GM23338 (cell line): Measurements from ENCODE around the gene MYO18B. TPM values are rescaled to one million over a fixed set of nuclear protein-coding genes. Genes with fewer than 3 reads are reported as not detected.

Experiments
- ATAC-seq: fragments of 200-7000 bp; cut with Tn5 transposase; 3 replicates; pipeline ENCODE4 v1.9.1; 2020
- DNase-seq: peaks from one replicate; pipeline ENCODE4 v3.0.0-alpha.2; 2015; ENCODE audit warnings: low spot score
- H2AFZ ChIP-seq: fragments of 200-600 bp; sonication (generic); 2 replicates; pipeline ENCODE4 v1.8.0; 2016; ENCODE audit warnings: antibody characterized with exemption, mild to moderate bottlenecking, moderate library complexity
- H3F3A ChIP-seq: fragments of 200-600 bp; sonication (generic); replicated peaks from 2 replicates; pipeline ENCODE4 v1.8.0; 2017; ENCODE audit warnings: antibody characterized with exemption, mixed run types, low read depth
- H3K27ac ChIP-seq: fragments of 200-600 bp; sonication (generic); 2 replicates; pipeline ENCODE4 v1.6.1; 2016; ENCODE audit warnings: low read depth
- H3K27me3 ChIP-seq: fragments of 200-600 bp; sonication (generic); 2 replicates; pipeline ENCODE4 v1.8.0; 2016; ENCODE audit warnings: mild to moderate bottlenecking, mixed run types, moderate library complexity; ENCODE audit not compliant: insufficient read depth
- H3K36me3 ChIP-seq: fragments of 200-600 bp; sonication (generic); 2 replicates; pipeline ENCODE4 v1.8.0; 2016; ENCODE audit warnings: mild to moderate bottlenecking; ENCODE audit not compliant: insufficient read depth
- H3K4me1 ChIP-seq: fragments of 200-600 bp; sonication (generic); 2 replicates; pipeline ENCODE4 v1.8.0; 2016; ENCODE audit warnings: mild to moderate bottlenecking, moderate library complexity; ENCODE audit not compliant: insufficient read depth
- H3K4me2 ChIP-seq: fragments of 200-600 bp; sonication (generic); 2 replicates; pipeline ENCODE4 v1.7.1; 2017; ENCODE audit warnings: mixed run types
- H3K4me3 ChIP-seq: fragments of 200-600 bp; sonication (generic); 2 replicates; pipeline ENCODE4 v1.6.1; 2016; ENCODE audit warnings: mixed run types
- H3K79me2 ChIP-seq: fragments of 200-600 bp; sonication (generic); replicated peaks from 2 replicates; pipeline ENCODE4 v1.8.0; 2017; ENCODE audit warnings: mild to moderate bottlenecking; ENCODE audit not compliant: insufficient read depth
- H3K9me2 ChIP-seq: fragments of 200-600 bp; sonication (generic); 2 replicates; pipeline ENCODE4 v1.8.0; 2017; ENCODE audit not compliant: insufficient read depth
- H4K20me1 ChIP-seq: fragments of 200-600 bp; sonication (generic); replicated peaks from 2 replicates; pipeline ENCODE4 v1.8.0; 2017; ENCODE audit warnings: mild to moderate bottlenecking; ENCODE audit not compliant: insufficient read depth
- H3K27ac Mint-ChIP-seq: 2 replicates; pipeline ENCODE4 v1.8.0; 2020; ENCODE audit warnings: inconsistent platforms, mild to moderate bottlenecking, moderate library complexity, mixed read lengths
- H3K27me3 Mint-ChIP-seq: 3 replicates; pipeline ENCODE4 v1.8.0; 2022; ENCODE audit warnings: low read depth, mild to moderate bottlenecking, moderate library complexity, mixed read lengths, inconsistent platforms; ENCODE audit not compliant: insufficient read depth, poor library complexity
- H3K36me3 Mint-ChIP-seq: 3 replicates; pipeline ENCODE4 v1.8.0; 2021; ENCODE audit warnings: low read depth, mild to moderate bottlenecking, inconsistent platforms, moderate library complexity, mixed read lengths
- H3K4me1 Mint-ChIP-seq: 3 replicates; pipeline ENCODE4 v1.8.0; 2020; ENCODE audit warnings: mild to moderate bottlenecking, inconsistent platforms, mixed read lengths
- H3K4me3 Mint-ChIP-seq: 3 replicates; pipeline ENCODE4 v1.8.0; 2021; ENCODE audit warnings: moderate library complexity, mild to moderate bottlenecking, inconsistent platforms, mixed read lengths
- H3K9me3 Mint-ChIP-seq: 3 replicates; pipeline ENCODE4 v1.8.0; 2020; ENCODE audit warnings: moderate library complexity, mild to moderate bottlenecking, inconsistent platforms, mixed read lengths
- CREB1 ChIP-seq: fragments of 250-450 bp; sonication (Bioruptor Pico); IDR thresholded peaks from 2 replicates; pipeline ENCODE4 v1.5.0; 2020; ENCODE audit warnings: low read depth, mild to moderate bottlenecking, moderate library complexity
- ETS1 ChIP-seq: IDR thresholded peaks from 2 replicates; pipeline ENCODE4 v1.6.1; 2016; ENCODE audit warnings: antibody characterized with exemption
- EZH2 ChIP-seq: fragments of 200-600 bp; sonication (generic); IDR thresholded peaks from one replicate; pipeline ENCODE4 v1.8.0; 2017; ENCODE audit warnings: antibody characterized with exemption, mild to moderate bottlenecking, low read depth; ENCODE audit not compliant: unreplicated experiment
- EZH2phosphoT487 ChIP-seq: fragments of 200-600 bp; sonication (generic); IDR thresholded peaks from one replicate; pipeline ENCODE4 v1.8.1; 2018; ENCODE audit warnings: antibody characterized with exemption; ENCODE audit not compliant: unreplicated experiment
- JUNB ChIP-seq: IDR thresholded peaks from one replicate; pipeline ENCODE4 v1.6.1; 2016; ENCODE audit warnings: antibody characterized with exemption; ENCODE audit not compliant: unreplicated experiment
- POLR2AphosphoS5 ChIP-seq: IDR thresholded peaks from 2 replicates; pipeline ENCODE4 v1.6.1; 2016; ENCODE audit warnings: antibody characterized with exemption, low read depth
- ZNF114 ChIP-seq: fragments of 250-450 bp; sonication (Bioruptor Pico); IDR thresholded peaks from 2 replicates; pipeline ENCODE4 v1.5.0; 2020; ENCODE audit warnings: mild to moderate bottlenecking, moderate library complexity
- ZNF331 ChIP-seq: fragments of 250-450 bp; sonication (Bioruptor Pico); IDR thresholded peaks from 2 replicates; pipeline ENCODE4 v1.5.0; 2020; ENCODE audit warnings: low read depth, mild to moderate bottlenecking, moderate library complexity
- polyA plus RNA-seq: library from polyadenylated mRNA; unstranded; fragments of >200 nt; fragmentation: Nextera tagmentation; extraction: Ambion mirVana; gene quantifications from 2 replicates; pipeline ENCODE4 v1.2.1, GENCODE V29; 2016
- total RNA-seq: library from RNA; depleted of rRNA; stranded (reverse); fragments of >200 nt; shearing (Covaris generic); gene quantifications from 2 replicates; pipeline ENCODE4 v1.2.3, GENCODE V29; 2014
- TF ChIP-seq, protein P1 (sequence below): fragments of 250-450 bp; sonication (Bioruptor Pico); IDR thresholded peaks from 2 replicates; pipeline ENCODE4 v1.5.0; 2020; ENCODE audit warnings: mild to moderate bottlenecking, moderate library complexity
- TF ChIP-seq, protein P2 (sequence below): IDR thresholded peaks from one replicate; pipeline ENCODE4 v1.6.1; 2018; ENCODE audit warnings: antibody characterized with exemption; ENCODE audit not compliant: unreplicated experiment

The MYO18B gene
- total and polyA plus RNA-seq, 2 experiments from 2014 or later: 0.36 to 0.45 TPM

DNA sequence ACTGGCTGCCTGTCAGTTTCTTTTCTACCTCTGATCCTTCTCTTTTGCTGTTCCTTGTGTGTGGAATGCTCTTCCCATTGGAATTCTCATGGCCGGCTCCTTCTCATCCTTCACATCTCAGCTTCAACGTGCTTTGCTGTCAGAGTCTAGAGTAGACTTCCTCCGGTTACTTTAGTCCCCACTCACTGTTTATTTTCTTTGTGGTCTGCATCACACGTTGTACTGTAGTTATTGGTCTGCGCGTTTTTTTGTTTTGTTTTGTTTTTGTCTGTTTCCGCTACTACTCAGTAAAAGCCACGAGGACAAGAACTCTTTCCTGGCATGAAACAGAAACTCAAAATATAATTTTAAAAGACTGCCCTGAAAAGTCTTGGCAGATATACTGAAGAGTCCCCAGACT lies 305.9 kb downstream of the MYO18B start (continued):
- no peak for TF ChIP-seq ETS1
- TF ChIP-seq EZH2: no peak

DNA sequence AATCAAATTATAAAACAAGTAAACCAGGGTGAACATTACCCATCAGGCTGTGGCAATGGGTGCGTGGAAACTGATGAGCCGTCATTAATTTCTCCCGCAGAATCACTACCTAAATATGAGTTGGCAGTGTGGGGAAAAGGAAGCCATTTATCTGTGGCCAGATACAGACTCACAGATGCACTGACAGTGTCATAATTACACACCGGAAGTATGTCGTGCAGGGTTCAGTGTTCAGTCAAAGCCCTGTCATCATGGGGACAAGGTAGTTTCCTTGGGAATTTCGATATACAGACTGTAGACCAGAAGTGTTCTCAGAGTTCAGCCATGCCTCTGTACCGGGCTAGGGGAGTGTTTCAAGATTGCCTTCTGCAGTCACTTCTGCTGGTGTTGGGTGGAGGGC lies 308.1 kb downstream of the MYO18B start:
- Histone ChIP-seq H3F3A (no peaks in the 10 kb centered on the region), H4K20me1 (no peaks in the 10 kb centered on the region), H3K4me3 (no peak overlapping the region), H3K9me2 (no peaks in the 10 kb centered on the region), H3K4me2 (no peak overlapping the region), H3K79me2 (no peaks in the 10 kb centered on the region), H2AFZ (no peak overlapping the region), H3K27me3 (no peaks in the 10 kb centered on the region), H3K4me1 (peaks cover 17% of the 10 kb centered on the region), H3K27ac (no peak overlapping the region), H3K36me3 (no peaks in the 10 kb centered on the region)
- Mint-ChIP-seq H3K27me3 (peaks cover 2% of the 10 kb centered on the region), H3K4me3 (no peak overlapping the region), H3K4me1 (peaks cover 17% of the 10 kb centered on the region), H3K36me3 (no peaks in the 10 kb centered on the region), H3K27ac (no peak overlapping the region), H3K9me3 (no peaks in the 10 kb centered on the region)
- TF ChIP-seq EZH2phosphoT487 (no peak), JUNB (no peak), ZNF331 (no peak), EZH2 (no peak), POLR2AphosphoS5 (no peak), ZNF114 (CRISPR knock-in tag) (no peak), CREB1 (no peak), ETS1 (no peak)
- TF ChIP-seq, protein P1, sequence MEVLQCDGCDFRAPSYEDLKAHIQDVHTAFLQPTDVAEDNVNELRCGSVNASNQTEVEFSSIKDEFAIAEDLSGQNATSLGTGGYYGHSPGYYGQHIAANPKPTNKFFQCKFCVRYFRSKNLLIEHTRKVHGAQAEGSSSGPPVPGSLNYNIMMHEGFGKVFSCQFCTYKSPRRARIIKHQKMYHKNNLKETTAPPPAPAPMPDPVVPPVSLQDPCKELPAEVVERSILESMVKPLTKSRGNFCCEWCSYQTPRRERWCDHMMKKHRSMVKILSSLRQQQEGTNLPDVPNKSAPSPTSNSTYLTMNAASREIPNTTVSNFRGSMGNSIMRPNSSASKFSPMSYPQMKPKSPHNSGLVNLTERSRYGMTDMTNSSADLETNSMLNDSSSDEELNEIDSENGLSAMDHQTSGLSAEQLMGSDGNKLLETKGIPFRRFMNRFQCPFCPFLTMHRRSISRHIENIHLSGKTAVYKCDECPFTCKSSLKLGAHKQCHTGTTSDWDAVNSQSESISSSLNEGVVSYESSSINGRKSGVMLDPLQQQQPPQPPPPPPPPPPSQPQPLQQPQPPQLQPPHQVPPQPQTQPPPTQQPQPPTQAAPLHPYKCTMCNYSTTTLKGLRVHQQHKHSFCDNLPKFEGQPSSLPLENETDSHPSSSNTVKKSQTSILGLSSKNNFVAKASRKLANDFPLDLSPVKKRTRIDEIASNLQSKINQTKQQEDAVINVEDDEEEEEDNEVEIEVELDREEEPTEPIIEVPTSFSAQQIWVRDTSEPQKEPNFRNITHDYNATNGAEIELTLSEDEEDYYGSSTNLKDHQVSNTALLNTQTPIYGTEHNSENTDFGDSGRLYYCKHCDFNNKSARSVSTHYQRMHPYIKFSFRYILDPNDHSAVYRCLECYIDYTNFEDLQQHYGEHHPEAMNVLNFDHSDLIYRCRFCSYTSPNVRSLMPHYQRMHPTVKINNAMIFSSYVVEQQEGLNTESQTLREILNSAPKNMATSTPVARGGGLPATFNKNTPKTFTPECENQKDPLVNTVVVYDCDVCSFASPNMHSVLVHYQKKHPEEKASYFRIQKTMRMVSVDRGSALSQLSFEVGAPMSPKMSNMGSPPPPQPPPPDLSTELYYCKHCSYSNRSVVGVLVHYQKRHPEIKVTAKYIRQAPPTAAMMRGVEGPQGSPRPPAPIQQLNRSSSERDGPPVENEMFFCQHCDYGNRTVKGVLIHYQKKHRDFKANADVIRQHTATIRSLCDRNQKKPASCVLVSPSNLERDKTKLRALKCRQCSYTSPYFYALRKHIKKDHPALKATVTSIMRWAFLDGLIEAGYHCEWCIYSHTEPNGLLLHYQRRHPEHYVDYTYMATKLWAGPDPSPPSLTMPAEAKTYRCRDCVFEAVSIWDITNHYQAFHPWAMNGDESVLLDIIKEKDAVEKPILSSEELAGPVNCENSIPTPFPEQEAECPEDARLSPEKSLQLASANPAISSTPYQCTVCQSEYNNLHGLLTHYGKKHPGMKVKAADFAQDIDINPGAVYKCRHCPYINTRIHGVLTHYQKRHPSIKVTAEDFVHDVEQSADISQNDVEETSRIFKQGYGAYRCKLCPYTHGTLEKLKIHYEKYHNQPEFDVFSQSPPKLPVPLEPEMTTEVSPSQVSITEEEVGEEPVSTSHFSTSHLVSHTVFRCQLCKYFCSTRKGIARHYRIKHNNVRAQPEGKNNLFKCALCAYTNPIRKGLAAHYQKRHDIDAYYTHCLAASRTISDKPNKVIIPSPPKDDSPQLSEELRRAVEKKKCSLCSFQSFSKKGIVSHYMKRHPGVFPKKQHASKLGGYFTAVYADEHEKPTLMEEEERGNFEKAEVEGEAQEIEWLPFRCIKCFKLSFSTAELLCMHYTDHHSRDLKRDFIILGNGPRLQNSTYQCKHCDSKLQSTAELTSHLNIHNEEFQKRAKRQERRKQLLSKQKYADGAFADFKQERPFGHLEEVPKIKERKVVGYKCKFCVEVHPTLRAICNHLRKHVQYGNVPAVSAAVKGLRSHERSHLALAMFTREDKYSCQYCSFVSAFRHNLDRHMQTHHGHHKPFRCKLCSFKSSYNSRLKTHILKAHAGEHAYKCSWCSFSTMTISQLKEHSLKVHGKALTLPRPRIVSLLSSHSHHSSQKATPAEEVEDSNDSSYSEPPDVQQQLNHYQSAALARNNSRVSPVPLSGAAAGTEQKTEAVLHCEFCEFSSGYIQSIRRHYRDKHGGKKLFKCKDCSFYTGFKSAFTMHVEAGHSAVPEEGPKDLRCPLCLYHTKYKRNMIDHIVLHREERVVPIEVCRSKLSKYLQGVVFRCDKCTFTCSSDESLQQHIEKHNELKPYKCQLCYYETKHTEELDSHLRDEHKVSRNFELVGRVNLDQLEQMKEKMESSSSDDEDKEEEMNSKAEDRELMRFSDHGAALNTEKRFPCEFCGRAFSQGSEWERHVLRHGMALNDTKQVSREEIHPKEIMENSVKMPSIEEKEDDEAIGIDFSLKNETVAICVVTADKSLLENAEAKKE (CRISPR knock-in tag): no peak
- TF ChIP-seq, protein P2, sequence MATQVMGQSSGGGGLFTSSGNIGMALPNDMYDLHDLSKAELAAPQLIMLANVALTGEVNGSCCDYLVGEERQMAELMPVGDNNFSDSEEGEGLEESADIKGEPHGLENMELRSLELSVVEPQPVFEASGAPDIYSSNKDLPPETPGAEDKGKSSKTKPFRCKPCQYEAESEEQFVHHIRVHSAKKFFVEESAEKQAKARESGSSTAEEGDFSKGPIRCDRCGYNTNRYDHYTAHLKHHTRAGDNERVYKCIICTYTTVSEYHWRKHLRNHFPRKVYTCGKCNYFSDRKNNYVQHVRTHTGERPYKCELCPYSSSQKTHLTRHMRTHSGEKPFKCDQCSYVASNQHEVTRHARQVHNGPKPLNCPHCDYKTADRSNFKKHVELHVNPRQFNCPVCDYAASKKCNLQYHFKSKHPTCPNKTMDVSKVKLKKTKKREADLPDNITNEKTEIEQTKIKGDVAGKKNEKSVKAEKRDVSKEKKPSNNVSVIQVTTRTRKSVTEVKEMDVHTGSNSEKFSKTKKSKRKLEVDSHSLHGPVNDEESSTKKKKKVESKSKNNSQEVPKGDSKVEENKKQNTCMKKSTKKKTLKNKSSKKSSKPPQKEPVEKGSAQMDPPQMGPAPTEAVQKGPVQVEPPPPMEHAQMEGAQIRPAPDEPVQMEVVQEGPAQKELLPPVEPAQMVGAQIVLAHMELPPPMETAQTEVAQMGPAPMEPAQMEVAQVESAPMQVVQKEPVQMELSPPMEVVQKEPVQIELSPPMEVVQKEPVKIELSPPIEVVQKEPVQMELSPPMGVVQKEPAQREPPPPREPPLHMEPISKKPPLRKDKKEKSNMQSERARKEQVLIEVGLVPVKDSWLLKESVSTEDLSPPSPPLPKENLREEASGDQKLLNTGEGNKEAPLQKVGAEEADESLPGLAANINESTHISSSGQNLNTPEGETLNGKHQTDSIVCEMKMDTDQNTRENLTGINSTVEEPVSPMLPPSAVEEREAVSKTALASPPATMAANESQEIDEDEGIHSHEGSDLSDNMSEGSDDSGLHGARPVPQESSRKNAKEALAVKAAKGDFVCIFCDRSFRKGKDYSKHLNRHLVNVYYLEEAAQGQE: no peak
- no peak for DNase-seq
- ATAC-seq: no peak
